Stomach (tissue), 9 donors: ENCODE results near the gene COL4A1. TPM values are rescaled to one million over a fixed set of nuclear protein-coding genes. Genes with fewer than 3 reads are reported as not detected.

Source experiments
- DNase-seq, 2 donors: peaks; one replicate each; pipeline versions ENCODE4 v3.0.0 to v3.0.0-alpha.2; 2013 to 2019
- H3K27ac ChIP-seq, 5 donors: fragments of 200-600 bp in 4 of 5; sonication (generic) in 4 of 5; one replicate each; pipeline ENCODE4 v1.5.1; 2013 to 2019; ENCODE audit warnings: mild to moderate bottlenecking in 1 of 5, moderate library complexity in 1 of 5
- H3K27me3 ChIP-seq, 3 donors: fragments of 200-600 bp; sonication (generic); one replicate each; pipeline ENCODE4 v1.5.1; 2017 to 2019; ENCODE audit warnings: mixed run types in 1 of 3
- H3K36me3 ChIP-seq, 4 donors: fragments of 200-600 bp; sonication (generic); 1 replicate in 3 of 4; 2 replicates in 1 of 4; pipeline ENCODE4 v1.5.1; 2016 to 2019
- H3K4me1 ChIP-seq, 4 donors: fragments of 200-600 bp; sonication (generic); one replicate each; pipeline ENCODE4 v1.5.1; 2016 to 2019
- H3K4me3 ChIP-seq, 4 donors: fragments of 200-600 bp; sonication (generic) in 3 of 4; one replicate each; pipeline ENCODE4 v1.5.1; 2016 to 2019; ENCODE audit warnings: mild to moderate bottlenecking in 1 of 4
- H3K9me3 ChIP-seq, 4 donors: fragments of 200-600 bp; sonication (generic); one replicate each; pipeline ENCODE4 v1.5.1; 2016 to 2019
- CTCF ChIP-seq, 7 experiments: fragments of 450-650 bp in 4 of 7; fragments of 200-600 bp in 3 of 7; sonication (generic) in 3 of 7; IDR thresholded peaks; one replicate each; pipeline ENCODE4 v1.5.1; 2016 to 2019; ENCODE audit warnings: antibody characterized with exemption in 7 of 7, control low read depth in 2 of 7, mild to moderate bottlenecking in 1 of 7
- EP300 ChIP-seq: sonication (generic); formaldehyde crosslinking; IDR thresholded peaks from one replicate; pipeline ENCODE4 v1.6.1; 2017; ENCODE audit warnings: antibody characterized with exemption
- POLR2A ChIP-seq, 4 donors: fragments of 450-650 bp; IDR thresholded peaks; one replicate each; pipeline ENCODE4 v1.6.1; 2016; ENCODE audit warnings: antibody characterized with exemption in 4 of 4, control low read depth in 2 of 4, mild to moderate bottlenecking in 1 of 4, moderate library complexity in 1 of 4
- POLR2AphosphoS5 ChIP-seq, 3 donors: sonication (generic); formaldehyde crosslinking; IDR thresholded peaks; one replicate each; pipeline ENCODE4 v1.6.1; 2016; ENCODE audit warnings: antibody characterized with exemption in 3 of 3
- WGBS, 5 donors: extraction: QIAGEN DNeasy Blood & Tissue Kit in 3 of 5; methylation state at CpG; one replicate each; pipeline versions ENCODE4 v1.1.5 to v1.1.7; 2013 to 2018; 5-methylcytosine and 5-hydroxymethylcytosine counted together
- intact Hi-C: fragments of 100-400 bp; cut with DNase I; formaldehyde crosslinking; loops from one replicate; pipeline ENCODE4 v1.15.1; 2023; ENCODE audit warnings: low total_unique reads
- polyA plus RNA-seq, 3 donors: library from polyadenylated mRNA; stranded (reverse); fragments of 200-250 nt; gene quantifications; one replicate each; pipeline ENCODE4 v1.2.3, GENCODE V29; 2013
- total RNA-seq, 5 donors: library from RNA; depleted of rRNA; stranded (reverse); fragments of >200 nt; gene quantifications; one replicate each; pipeline versions ENCODE4 v1.1.0 to v1.2.3, GENCODE V29; 2014 to 2016
- donor health status: healthy with polysubstance abuse.
- donor health status: Bipolar disorder and iron deficiency.
- donor health status: healthy.

COL4A1 gene
- total and polyA plus RNA-seq, 8 donors: 18.8 to 798 (median 133) TPM

GRCh38 chr13:110280985-110281688 is 25.8 kb downstream of the COL4A1 start:
- Histone ChIP-seq H3K4me1 (peaks cover 4 to 84% (median 32%) of the 10 kb centered on the region in 4 donors), H3K27ac (peak overlapping the region in 4 of 5 donors; percentile 23 to 76 (median 40)), H3K4me3 (no peak overlapping the region), H3K36me3 (no peaks in the 10 kb centered on the region), H3K9me3 (no peaks in the 10 kb centered on the region), H3K27me3 (no peaks in the 10 kb centered on the region)
- TF ChIP-seq EP300 (no peak), POLR2AphosphoS5 (IDR thresholded peaks at IDR 0.05) (peak in 1 of 3 donors; percentile 12), POLR2A (IDR thresholded peaks at IDR 0.05) (no peak), CTCF (IDR thresholded peaks at IDR 0.05) (no peak)
- WGBS, 5 donors: 56 to 79% (median 69%) methylated on average over 6 to 7 of the region's 7 CpGs
- intact Hi-C loops: no loop called here
- DNase-seq: no peak

- no peak for DNase-seq
- H3K36me3 ChIP-seq: no peaks in the 10 kb centered on the region
- no peaks in the 10 kb centered on the region for H3K9me3 ChIP-seq
- H3K4me3 ChIP-seq: no peak overlapping the region
- H3K27ac ChIP-seq: peak overlapping the region in 4 of 5 donors; percentile 23 to 76 (median 40)
- H3K27me3 ChIP-seq: no peaks in the 10 kb centered on the region
- WGBS, 5 donors: 65 to 87% (median 78%) methylated on average over 9 of the region's 9 CpGs
- H3K4me1 ChIP-seq: peaks cover 3 to 85% (median 35%) of the 10 kb centered on the region in 4 donors
- TF ChIP-seq EP300 (no peak), CTCF (IDR thresholded peaks at IDR 0.05) (no peak), POLR2A (IDR thresholded peaks at IDR 0.05) (no peak), POLR2AphosphoS5 (IDR thresholded peaks at IDR 0.05) (no peak)
- intact Hi-C loops: no loop called here
Measured at GRCh38 chr13:110280231-110280813, 26.6 kb downstream of the COL4A1 start.

- Histone ChIP-seq H3K36me3 (no peaks in the 10 kb centered on the region), H3K4me1 (peaks cover under 1 to 82% (median 36%) of the 10 kb centered on the region in 4 donors), H3K27me3 (no peaks in the 10 kb centered on the region), H3K4me3 (no peak overlapping the region), H3K9me3 (no peaks in the 10 kb centered on the region), H3K27ac (peak overlapping the region in 1 of 5 donors; percentile 76)
- no peak for DNase-seq
- TF ChIP-seq EP300: no peak
- TF ChIP-seq POLR2AphosphoS5 (IDR thresholded peaks at IDR 0.05): no peak
- no peak for TF ChIP-seq POLR2A (IDR thresholded peaks at IDR 0.05)
- no peak for TF ChIP-seq CTCF (IDR thresholded peaks at IDR 0.05)
- 62 to 83% (median 81%) methylated on average over 4 of the region's 4 CpGs for WGBS, 5 donors
- intact Hi-C loops: no loop called here
Measured at GRCh38 chr13:110279684-110280083, 27.3 kb downstream of the COL4A1 start.

GRCh38 chr13:110278859-110279258 is 28.1 kb downstream of the COL4A1 start:
- 85 to 94% (median 89%) methylated on average over 7 of the region's 7 CpGs for WGBS, 5 donors
- H3K27me3 ChIP-seq: no peaks in the 10 kb centered on the region
- TF ChIP-seq POLR2A (IDR thresholded peaks at IDR 0.05): no peak
- no peak for TF ChIP-seq CTCF (IDR thresholded peaks at IDR 0.05)
- TF ChIP-seq EP300: no peak
- no peak for TF ChIP-seq POLR2AphosphoS5 (IDR thresholded peaks at IDR 0.05)
- no peak for DNase-seq
- H3K9me3 ChIP-seq: no peaks in the 10 kb centered on the region
- intact Hi-C loops: no loop called here
- no peak overlapping the region for H3K4me3 ChIP-seq
- no peaks in the 10 kb centered on the region for H3K36me3 ChIP-seq
- H3K4me1 ChIP-seq: peaks cover 0 to 82% (median 33%) of the 10 kb centered on the region in 4 donors
- H3K27ac ChIP-seq: peak overlapping the region in 1 of 5 donors; percentile 51
